Small intestine (tissue), 7 donors: Measurements from ENCODE around the gene ACSF3. TPM values are rescaled to one million over a fixed set of nuclear protein-coding genes. Genes with fewer than 3 reads are reported as not detected.

ENCODE experiments used
- DNase-seq, 2 donors: peaks; one replicate each; pipeline versions ENCODE4 v3.0.0 to v3.0.0-alpha.2; 2013
- FAIRE-seq: peaks from 2 replicates; lab custom pipeline; 2012; peaks lifted over from hg19 to GRCh38; lab: Jason Lieb, UNC
- H3K27ac ChIP-seq, 3 donors: one replicate each; pipeline ENCODE4 v1.5.1; 2013; ENCODE audit warnings: low read length in 2 of 3, mild to moderate bottlenecking in 2 of 3, control low read depth in 1 of 3, inconsistent platforms in 1 of 3, low read depth in 1 of 3, moderate library complexity in 1 of 3
- H3K27me3 ChIP-seq, 3 donors: one replicate each; pipeline ENCODE4 v1.6.1; 2013; ENCODE audit warnings: low read length in 3 of 3, inconsistent platforms in 1 of 3; ENCODE audit not compliant: control insufficient read depth in 3 of 3, insufficient read depth in 3 of 3
- H3K36me3 ChIP-seq, 3 donors: one replicate each; pipeline ENCODE4 v1.6.1; 2013; ENCODE audit warnings: low read length in 3 of 3, inconsistent platforms in 1 of 3, low read depth in 1 of 3, mild to moderate bottlenecking in 1 of 3, moderate library complexity in 1 of 3; ENCODE audit not compliant: control insufficient read depth in 3 of 3, insufficient read depth in 2 of 3
- H3K4me1 ChIP-seq, 3 donors: one replicate each; pipeline ENCODE4 v1.6.1; 2013; ENCODE audit warnings: low read length in 2 of 3, inconsistent platforms in 1 of 3, low read depth in 1 of 3, mild to moderate bottlenecking in 1 of 3, moderate library complexity in 1 of 3; ENCODE audit not compliant: control insufficient read depth in 3 of 3, insufficient read depth in 2 of 3
- H3K4me3 ChIP-seq, 3 donors: one replicate each; pipeline ENCODE4 v1.5.1; 2013; ENCODE audit warnings: low read length in 3 of 3, control low read depth in 1 of 3, inconsistent platforms in 1 of 3, low read depth in 1 of 3, mild to moderate bottlenecking in 1 of 3, moderate library complexity in 1 of 3
- H3K9me3 ChIP-seq, 2 donors: one replicate each; pipeline ENCODE4 v1.6.1; 2013; ENCODE audit warnings: low read depth in 1 of 2, low read length in 1 of 2; ENCODE audit not compliant: control insufficient read depth in 2 of 2, insufficient read depth in 1 of 2
- WGBS, 3 donors: extraction: QIAGEN DNeasy Blood & Tissue Kit; methylation state at CpG; one replicate each; pipeline ENCODE4 v1.1.7; 2013; 5-methylcytosine and 5-hydroxymethylcytosine counted together
- polyA plus RNA-seq, 4 donors: library from polyadenylated mRNA; stranded (reverse) in 3 of 4; unstranded in 1 of 4; fragments of 200-250 nt in 3 of 4; fragments of 120-200 nt in 1 of 4; gene quantifications; one replicate each; pipeline versions ENCODE4 v1.2.1 to v1.2.3, GENCODE V29; 2013
- donor health status: healthy with polysubstance abuse.
- donor health status: control.
- donor health status: control.
- donor health status: Bipolar disorder and iron deficiency.
- donor health status: healthy.

Gene ACSF3
- polyA plus RNA-seq, 4 donors = 35.3 to 93.7 (median 58.7) TPM

GRCh38 chr16:89048090-89048725 is 45.4 kb upstream of the ACSF3 start:
- Histone ChIP-seq H3K36me3 (no peaks in the 10 kb centered on the region), H3K9me3 (no peaks in the 10 kb centered on the region), H3K4me1 (no peaks in the 10 kb centered on the region), H3K27me3 (peaks cover 0 to 29% (median 4%) of the 10 kb centered on the region in 3 donors), H3K27ac (no peak overlapping the region), H3K4me3 (no peak overlapping the region)
- FAIRE-seq (no peak), DNase-seq (no peak)
- 24 to 33% (median 33%) methylated on average over 34 to 38 of the region's 38 CpGs for WGBS, 3 donors

- DNase-seq (no peak), FAIRE-seq (no peak)
- no peak overlapping the region for H3K27ac ChIP-seq
- no peaks in the 10 kb centered on the region for H3K9me3 ChIP-seq
- H3K4me1 ChIP-seq = no peaks in the 10 kb centered on the region
- no peaks in the 10 kb centered on the region for H3K36me3 ChIP-seq
- WGBS, 3 donors = 71 to 83% (median 72%) methylated on average over 24 of the region's 24 CpGs
- no peak overlapping the region for H3K4me3 ChIP-seq
- H3K27me3 ChIP-seq = peaks cover 0 to 29% (median 4%) of the 10 kb centered on the region in 3 donors
Observed at GRCh38 chr16:89048871-89049422, 44.7 kb upstream of the ACSF3 start.

- 52 to 60% (median 59%) methylated on average over 18 to 22 of the region's 22 CpGs for WGBS, 3 donors
Observed at GRCh38 chr16:89049484-89050118, 44.1 kb upstream of the ACSF3 start.

GRCh38 chr16:89050119-89050867 is 43.4 kb upstream of the ACSF3 start:
- no peak for FAIRE-seq
- 72 to 79% (median 73%) methylated on average over 17 to 21 of the region's 21 CpGs for WGBS, 3 donors
- Histone ChIP-seq H3K4me3 (no peak overlapping the region), H3K27ac (no peak overlapping the region), H3K9me3 (no peaks in the 10 kb centered on the region), H3K36me3 (no peaks in the 10 kb centered on the region), H3K4me1 (no peaks in the 10 kb centered on the region), H3K27me3 (peaks cover 0 to 27% (median 2%) of the 10 kb centered on the region in 3 donors)
- DNase-seq = no peak

More at GRCh38 chr16:89049484-89050118, 44.1 kb upstream of the ACSF3 start:
- FAIRE-seq = no peak
- H3K4me1 ChIP-seq = no peaks in the 10 kb centered on the region
- H3K36me3 ChIP-seq = no peaks in the 10 kb centered on the region
- no peaks in the 10 kb centered on the region for H3K9me3 ChIP-seq
- no peak for DNase-seq
- H3K27me3 ChIP-seq = peaks cover 0 to 27% (median 4%) of the 10 kb centered on the region in 3 donors
- H3K27ac ChIP-seq = no peak overlapping the region
- H3K4me3 ChIP-seq = no peak overlapping the region

GRCh38 chr16:89050868-89051311 is 42.8 kb upstream of the ACSF3 start:
- 61 to 71% (median 62%) methylated on average over 19 to 23 of the region's 23 CpGs for WGBS, 3 donors

GRCh38 chr16:89051521-89052166 is 42.0 kb upstream of the ACSF3 start:
- Histone ChIP-seq H3K9me3 (no peaks in the 10 kb centered on the region), H3K27ac (no peak overlapping the region), H3K27me3 (peaks cover 0 to 27% (median 2%) of the 10 kb centered on the region in 3 donors), H3K4me1 (no peaks in the 10 kb centered on the region), H3K36me3 (no peaks in the 10 kb centered on the region), H3K4me3 (peak overlapping the region in 1 of 3 donors; percentile 42)
- FAIRE-seq (no peak), DNase-seq (no peak)
- WGBS, 3 donors = 43 to 69% (median 54%) methylated on average over 21 to 22 of the region's 22 CpGs

More at GRCh38 chr16:89050868-89051311, 42.8 kb upstream of the ACSF3 start:
- Histone ChIP-seq H3K27me3 (peaks cover 0 to 27% (median 2%) of the 10 kb centered on the region in 3 donors), H3K36me3 (no peaks in the 10 kb centered on the region), H3K4me1 (no peaks in the 10 kb centered on the region), H3K27ac (no peak overlapping the region), H3K9me3 (no peaks in the 10 kb centered on the region), H3K4me3 (no peak overlapping the region)
- no peak for DNase-seq
- no peak for FAIRE-seq

- no peak overlapping the region for H3K27ac ChIP-seq
- H3K27me3 ChIP-seq = peaks cover 0 to 23% (median 0%) of the 10 kb centered on the region in 3 donors
- no peak for DNase-seq
- H3K4me3 ChIP-seq = peak overlapping the region in 1 of 3 donors; percentile 42
- H3K9me3 ChIP-seq = no peaks in the 10 kb centered on the region
- no peaks in the 10 kb centered on the region for H3K36me3 ChIP-seq
- no peak for FAIRE-seq
- 61 to 87% (median 78%) methylated on average over 31 to 46 of the region's 46 CpGs for whole genome bisulfite sequencing, 3 donors
- H3K4me1 ChIP-seq = no peaks in the 10 kb centered on the region
Observed at GRCh38 chr16:89052191-89052889, 41.3 kb upstream of the ACSF3 start.
